ENCODE results near the gene PSMB7.

The PSMB7 gene

DNA sequence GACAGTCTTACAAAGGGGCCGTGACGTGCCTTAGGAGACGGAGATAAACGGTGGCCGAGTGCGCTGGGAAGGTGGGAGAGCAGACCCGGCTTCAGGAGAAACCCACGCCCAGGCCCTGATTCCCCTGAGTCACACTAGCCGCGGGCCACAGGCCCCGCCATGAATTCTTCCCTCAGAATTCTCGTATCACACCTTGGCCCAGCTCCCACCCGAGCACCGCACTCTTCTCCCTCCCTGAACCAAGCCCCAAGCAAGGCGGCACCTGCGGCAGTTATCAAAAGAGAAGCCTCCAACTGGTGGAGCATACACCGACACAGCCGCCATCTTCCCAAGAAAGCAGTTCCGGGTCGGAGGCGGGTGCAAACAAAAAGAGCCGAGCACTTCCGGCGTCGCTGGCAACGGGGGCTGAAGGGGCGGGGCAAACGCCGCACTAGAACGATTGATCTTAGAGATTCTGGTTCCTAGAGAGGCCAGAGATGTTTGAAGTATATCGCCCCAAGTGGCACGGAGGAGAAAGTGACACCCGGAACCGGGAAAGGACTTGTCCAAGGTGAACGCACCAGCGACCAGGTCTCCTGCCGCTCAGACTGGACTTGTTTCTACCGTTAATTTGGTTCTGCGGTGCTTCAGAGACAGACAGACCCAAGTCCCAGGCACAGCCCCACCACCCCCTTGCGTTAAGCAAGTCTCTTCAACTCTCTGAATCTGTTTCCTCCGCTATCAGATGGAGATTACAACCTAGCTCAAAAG, at the start of gene PSMB7:
PSMB7 (minus strand) TSS at position 341 of the 750 bp plus-strand sequence; CDS start at position 324, 17 bp downstream.
- peak; percentile 99 for DNase-seq

DNA sequence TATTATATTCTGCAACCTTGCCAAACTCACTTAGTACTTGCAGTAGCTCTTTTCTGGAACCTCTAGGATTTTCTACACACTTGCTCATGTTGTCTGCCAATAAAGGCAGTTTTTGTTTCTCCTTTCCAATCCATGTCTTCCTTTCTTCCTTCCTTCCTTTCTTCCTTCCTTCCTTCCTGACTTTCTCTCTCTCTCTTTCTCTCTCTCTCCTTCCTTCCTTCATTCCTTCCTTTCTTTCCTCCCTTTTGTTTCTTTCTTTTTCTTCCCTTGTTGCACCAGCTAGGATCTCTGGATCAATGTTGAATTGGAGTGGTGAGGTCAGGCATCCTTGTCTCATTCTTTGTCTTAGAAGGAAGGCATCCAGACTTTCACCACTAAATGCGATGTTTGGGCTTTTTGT, 47.5 kb upstream of the PSMB7 start:
- DNase-seq = no peak

DNA sequence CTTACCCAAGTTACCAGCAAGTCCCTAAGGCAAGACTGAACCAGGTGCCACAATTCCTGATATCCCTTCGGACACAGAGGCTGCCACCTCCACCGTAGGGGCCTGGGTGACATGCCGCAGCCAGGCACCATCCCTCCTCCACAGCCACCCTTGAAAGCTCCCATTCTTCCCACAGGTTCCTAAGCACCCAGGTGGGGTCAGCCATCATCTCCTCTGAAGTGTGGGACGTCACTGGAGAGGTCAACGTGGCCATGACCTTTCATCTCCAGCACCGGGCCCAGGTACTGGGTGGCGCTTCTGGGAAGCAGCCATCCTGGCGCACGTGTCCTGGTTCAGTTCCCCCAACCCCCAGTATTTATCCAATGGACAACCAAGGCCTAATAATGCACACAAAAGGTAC, 43.2 kb upstream of the PSMB7 start:
- no peak for DNase-seq

DNA sequence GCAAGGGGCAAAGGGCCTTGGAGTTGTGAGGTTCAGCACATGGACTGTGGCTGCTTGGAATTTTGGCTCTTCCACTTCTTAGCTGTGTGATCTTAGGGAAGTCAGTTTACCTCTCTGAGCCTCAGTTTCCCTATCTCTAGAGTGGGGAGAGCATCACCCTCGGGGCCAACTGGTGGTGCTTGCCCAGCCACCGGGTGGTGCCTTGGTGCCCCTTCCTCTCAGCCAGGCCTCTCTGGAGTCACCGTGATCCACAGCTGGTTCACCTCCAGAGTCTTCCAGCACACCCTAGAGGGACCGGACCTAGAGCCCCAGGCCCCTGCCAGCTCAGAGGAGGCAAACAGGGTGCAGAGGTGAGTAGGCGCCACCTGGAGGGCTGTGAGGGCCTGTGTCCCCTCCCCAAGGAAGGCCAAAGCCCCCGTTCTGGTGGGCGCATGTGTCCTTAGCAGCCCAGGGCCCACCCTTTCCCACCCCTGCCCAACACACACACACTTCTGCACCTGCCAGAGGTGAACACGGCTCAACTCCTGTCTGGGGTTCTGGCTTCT, 42.7 kb upstream of the PSMB7 start:
- no peak for DNase-seq

DNA sequence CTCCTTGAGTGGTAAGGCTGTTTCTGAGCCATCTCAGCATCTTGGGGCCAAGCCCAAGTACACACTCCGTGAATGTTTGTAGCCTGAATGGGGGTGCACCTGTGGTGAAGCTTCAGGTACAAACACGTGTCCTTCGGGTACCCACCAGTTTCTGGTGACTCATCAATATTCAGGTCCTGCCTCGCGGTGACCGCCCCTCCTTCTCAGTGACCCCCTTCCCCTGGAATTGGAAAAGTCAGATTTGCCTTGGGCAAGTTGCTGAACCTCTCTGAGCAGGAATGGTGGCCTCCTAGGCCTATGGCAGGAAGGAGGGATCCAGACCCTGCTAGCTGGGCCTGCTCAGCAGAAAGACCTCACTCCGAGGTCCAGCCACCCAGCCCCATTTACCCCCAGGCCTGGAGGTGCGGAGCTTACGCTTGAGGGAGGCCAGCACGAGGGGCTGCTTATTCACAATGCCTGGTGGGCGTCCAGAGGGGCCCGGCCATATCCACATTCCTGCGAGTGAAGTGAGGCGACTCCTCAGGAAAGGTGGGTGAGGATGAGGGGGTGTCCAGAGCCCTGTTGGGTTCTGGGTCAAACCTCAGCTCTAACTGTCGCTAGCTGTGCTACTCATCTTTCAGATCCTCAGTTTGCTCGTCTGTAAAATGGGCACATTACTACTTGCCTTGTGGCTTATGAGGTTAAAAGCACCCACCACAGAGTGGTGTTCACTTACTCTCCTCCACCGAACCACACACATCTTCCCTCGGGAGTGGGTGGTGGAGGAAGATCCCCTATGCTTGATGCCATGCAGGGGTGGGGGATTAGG, 42.0 kb upstream of the PSMB7 start:
- DNase-seq = no peak

DNA sequence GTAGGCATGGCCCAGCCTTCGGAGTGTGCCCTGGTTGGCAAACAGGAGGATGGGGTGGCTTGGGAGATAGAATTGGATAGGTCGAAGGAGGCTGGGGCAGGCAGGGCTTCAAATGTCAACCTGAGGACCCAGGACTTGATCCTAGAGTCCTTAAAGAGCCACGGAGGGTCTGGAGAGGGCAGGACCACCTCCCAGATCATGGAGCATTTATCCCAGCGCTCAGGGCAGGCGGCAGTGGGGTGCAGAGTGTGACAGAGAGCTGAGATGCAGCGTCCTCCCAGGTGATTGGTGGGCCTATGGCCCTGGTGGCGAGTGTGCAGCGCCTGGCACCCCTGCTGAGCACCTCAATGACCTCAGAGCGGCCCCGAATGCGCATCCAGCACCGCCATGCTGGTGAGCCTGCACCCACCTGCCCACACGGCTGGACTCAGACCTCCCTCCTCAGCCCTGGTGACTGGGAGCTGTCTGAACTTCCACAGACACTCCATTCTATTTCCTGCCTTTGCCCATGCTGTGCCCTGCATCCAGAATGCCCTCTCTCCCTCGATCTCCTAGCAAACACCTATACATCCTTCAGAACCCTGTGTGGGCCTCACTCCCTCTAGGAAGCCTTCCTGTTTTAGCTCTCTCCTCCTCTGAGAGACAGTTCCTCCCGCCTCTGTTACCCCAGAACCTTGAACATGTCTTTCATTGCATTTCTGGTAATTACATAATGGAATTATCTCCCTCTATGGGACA, 41.3 kb upstream of the PSMB7 start:
- no peak for DNase-seq

DNA sequence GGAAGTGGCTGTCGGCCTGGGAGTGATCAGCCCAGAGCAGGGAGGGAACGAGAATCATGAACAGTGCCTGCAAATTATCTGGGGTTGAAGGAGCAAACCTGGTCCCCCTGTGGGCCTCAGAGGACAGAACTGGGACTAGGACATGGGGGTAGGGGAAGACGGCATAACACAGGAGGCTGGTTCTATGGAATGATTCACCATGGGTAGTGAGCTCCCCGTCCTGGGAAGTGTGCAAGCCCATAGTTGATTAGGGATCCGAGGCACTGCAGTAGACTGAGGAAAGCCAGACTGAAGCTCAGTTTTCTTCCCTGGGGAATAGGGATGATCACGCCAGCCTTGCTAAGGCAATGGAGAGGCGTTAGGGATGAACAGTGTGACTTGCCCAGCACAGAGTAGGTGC, 40.6 kb upstream of the PSMB7 start:
- no peak for DNase-seq

DNA sequence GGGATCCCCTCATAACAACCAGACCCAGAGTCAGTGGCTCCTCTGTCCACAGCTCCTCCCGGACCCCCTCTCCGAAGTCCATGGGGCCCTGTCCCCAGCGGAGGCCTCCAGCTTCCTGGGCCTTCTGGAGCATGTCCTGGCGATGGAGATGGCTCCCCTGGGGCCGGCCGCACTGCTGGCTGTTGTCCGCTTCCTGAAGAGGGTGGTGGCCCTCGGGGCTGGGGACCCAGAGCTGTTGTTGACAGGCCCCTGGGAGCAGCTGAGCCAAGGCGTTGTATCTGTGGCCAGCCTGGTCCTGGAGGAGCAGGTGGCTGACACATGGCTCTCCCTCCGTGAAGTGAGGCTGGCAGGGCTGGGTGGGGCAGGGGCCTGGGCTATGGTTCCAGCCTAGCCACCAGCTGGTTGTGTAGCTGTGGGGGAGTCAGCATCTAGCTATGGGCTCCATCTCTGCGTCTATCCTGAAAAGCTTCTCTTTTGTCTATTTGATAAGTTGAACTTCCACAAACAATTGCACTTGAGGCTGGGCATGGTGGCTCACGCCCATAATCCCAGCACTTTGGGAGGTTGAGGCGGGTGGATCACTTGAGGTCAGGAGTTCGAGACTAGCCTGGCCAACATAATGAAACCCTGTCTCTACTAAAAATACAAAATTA, 39.7 kb upstream of the PSMB7 start:
- no peak for DNase-seq

DNA sequence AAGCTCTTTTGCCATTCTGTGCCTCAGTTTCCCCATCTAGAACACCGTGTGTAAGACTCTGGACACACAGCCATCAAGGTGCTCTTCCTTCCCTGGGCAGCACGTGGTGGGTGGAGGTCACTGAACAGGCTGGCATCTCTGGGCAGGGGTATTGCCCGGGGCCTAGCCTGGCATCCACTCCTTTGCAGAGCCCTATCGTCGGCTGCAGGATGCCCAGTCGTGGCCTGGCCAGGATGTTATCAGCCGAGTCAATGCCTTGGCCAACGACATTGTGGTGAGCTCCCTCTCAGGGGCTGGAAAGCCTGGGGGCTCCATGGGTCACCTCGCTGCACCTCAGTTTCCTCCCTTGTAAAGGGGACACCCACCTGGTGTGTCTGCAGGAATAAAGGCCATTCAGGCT, 39.1 kb upstream of the PSMB7 start:
- DNase-seq = no peak

DNA sequence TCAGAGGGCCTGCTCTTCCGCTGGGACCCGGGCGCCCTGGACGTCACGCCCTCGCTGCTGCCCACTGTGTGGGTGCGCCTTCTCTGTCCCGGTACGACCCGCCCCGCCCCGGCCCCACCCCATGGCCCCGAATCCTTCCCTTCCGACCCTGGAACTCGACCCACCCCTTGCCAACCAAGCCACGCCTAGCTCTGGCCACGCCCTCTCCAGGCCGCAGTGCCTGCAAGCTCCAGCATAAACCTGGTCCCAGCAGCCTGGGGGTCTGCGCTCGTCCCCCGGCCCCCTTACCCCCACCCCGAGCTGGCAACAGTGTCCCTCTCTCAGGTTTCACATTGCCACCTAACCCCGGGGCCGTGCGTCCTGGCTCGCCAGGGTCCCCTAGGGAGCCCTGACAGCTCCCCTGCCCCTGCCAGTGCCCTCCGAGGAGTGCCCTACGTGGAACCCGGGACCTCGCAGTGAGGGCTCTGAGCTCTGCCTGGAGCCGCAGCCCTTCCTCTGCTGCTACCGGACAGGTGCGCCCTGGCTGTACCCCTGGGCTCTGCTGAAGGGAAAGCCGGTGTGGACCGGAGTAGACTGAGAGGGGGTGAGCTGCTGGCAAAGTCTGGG, 38.4 kb upstream of the PSMB7 start:
- DNase-seq = no peak

DNA sequence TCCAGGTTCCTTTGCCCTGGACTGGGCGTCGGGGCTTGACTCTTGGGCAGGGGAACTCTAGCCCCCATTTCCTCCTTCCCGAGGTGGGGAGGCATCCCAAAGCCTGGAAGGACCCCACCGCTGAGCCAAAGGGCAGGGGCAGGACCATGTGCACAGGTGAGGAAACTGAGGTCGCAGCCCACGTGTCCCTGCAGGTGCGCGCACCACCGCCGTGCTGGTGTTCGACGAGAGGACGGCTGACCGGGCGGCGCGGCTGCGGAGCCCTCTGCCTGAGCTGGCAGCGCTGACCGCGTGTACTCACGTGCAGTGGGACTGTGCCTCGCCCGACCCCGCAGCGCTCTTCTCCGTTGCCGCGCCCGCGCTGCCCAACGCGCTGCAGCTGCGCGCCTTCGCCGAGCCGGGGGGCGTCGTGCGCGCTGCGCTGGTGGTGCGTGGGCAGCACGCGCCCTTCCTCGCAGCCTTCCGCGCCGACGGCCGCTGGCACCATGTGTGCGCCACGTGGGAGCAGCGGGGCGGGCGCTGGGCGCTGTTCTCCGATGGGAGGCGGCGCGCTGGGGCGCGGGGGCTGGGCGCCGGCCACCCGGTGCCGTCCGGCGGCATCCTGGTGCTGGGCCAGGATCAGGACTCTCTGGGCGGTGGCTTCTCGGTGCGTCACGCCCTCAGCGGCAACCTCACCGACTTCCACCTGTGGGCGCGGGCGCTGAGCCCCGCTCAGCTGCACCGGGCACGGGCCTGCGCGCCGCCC, 37.8 kb upstream of the PSMB7 start:
- no peak for DNase-seq

DNA sequence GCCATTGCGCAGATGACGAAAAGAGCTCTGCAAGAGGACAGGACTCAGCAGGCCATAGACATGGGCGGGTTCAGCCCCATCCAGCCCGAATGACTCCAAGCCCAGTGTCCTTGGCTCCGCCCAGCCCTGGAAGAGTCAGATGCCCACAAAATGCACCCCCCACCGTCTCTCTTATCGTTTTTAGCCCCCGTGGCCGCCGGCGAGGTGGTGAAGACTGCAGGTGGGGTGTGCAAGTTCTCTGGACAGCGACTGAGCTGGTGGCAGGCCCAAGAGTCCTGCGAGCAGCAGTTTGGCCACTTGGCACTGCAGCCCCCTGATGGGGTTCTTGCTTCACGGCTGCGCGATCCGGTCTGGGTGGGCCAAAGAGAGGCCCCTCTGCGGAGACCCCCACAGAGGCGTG, 37.1 kb upstream of the PSMB7 start:
- DNase-seq = no peak

DNA sequence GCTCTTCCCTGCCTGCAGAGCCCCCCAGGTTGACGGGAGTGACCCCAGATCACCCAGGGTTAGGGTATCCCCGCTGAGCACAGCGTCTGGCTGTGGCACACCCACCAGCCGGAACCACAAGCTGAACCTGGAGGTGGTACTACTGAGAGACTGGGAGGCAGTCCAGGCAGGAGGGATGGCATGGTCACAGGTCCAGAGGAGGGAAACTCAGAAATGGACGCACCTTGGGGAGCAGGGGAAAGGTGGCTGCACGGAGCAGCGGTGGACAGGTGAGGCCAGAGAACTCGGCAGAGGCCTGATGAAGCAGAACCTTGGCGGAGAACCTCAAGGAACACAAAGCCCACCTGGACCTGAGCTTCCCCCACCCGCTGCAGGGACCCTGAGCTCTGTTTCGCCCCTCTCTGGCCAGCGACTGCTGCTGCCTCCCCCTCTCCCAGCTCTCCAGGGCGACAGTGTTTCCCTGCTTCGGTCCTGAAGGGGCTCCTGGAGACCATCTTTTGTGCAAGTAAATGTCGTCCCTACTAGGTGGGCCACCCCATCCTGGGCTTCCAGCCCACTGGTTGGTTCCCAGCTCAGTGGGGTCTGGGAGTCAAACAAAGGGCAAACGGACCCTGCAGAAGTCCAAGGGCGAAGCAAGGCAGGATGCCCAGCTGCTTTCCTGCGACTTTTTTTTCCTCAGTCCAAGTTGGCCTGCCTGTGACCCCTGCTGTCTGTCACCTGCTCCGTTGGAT, 35.9 kb upstream of the PSMB7 start:
- DNase-seq = no peak

DNA sequence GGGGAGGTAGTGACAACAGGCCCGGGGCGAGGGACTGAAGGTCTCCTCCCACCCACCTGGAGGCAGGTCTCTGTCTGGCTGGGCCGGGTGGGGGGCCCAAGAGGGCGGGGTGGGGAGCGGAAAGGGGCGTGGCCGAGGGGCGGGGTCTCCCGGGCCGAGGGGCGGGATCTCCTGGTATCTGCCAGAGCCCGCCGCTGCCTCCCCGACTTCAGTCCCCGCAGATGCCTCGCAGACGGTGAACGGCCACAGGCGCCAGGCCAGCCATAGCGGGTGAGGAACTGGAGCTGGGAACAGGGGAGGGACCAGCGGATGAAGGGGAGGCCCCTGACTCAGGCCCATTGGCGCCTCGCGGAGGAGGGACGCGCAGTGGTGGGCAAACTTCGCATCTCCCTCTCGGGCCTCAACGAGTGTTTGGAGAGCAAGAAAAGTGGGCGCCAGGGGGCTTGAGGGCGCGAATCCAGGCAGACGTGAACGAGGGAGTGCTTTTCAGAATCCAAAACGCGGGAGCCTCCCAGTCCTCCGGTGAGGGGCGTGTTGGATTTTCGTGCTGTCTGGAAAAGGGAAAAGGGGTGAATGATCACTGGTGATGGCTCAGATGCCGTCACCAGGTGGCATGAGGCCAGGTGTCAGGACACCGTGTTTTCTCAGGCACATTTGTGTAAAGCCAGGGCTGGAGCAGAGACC, 35.1 kb upstream of the PSMB7 start, which contains the start of gene ADGRD2:
ADGRD2 (plus strand) TSS at position 211 of the 684 bp plus-strand sequence. CDS start 1,216 bp downstream, outside the sequence.
- DNase-seq = peak; percentile 76

DNA sequence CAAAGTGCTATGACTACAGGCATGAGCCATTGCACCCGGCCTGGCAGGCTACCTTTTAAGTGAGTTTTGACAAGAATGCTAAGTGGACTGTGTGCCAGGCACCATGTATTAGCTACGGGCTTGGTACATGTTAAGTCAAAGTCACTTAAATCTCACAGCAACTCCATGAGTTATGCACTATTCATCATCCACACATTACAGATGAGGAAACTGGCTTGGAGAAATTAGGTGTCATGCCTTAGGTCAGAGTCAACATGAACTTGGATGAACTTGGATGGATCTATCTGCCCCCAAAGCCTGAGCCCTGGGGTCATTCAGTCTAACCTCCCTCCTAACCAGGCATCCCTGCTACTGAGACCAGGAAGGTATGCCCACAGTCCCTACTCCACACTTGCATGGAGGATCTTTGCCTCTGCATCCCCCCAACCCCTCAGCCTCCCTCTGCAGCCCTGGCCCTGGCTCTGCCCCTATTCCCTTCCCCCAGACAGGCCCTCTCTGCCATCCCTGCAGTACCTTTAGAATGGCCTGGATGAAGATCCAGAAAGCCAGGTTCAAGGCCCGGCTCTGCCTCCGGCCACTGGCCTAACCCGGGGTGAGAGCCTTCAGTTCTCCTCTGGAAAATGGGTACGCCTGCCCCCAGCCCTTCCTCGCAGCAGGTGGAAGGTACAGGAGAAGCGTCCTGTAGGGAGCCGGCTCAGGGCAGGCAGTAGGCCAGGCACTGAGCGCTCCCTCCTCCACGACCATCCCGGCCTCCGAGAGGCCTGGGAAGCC, 34.3 kb upstream of the PSMB7 start:
- DNase-seq = no peak

DNA sequence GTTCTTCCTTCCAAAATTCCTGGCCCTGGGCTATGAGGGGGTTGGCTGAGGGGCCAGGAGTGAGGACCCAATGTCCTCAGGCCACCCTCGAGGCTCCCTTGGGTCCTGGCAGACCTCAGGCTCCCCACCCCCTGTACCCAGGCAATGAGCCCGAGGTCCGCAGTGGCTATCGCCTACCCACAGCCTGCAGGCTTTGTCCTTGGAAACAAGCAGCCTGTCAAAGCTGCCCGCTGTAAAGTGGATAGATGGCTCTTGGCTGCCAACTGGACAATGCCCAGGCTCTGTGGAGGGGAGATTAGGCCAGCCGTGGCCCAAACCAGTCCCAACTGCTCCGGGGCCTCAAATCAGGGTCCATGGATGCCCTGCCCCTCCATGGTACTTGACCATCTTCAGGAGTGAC, 32.8 kb upstream of the PSMB7 start:
- no peak for DNase-seq

DNA sequence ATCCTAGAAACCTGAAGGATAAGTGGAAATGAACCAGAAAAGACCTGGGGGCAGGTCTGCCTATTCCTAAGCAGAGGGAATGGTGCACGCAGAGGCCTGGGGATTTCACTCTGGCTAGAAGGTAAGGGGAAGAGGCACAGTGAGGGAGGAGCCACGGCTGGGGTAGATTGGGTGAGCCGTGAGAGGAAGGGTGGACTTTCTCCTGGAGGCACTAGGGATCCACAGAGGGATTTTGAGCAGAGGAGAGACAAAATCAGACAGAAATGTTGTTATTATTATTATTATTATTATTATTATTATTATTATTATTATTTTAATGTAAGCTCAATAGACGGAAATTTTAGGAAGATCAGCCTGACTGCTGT, 32.0 kb upstream of the PSMB7 start:
- no peak for DNase-seq

DNA sequence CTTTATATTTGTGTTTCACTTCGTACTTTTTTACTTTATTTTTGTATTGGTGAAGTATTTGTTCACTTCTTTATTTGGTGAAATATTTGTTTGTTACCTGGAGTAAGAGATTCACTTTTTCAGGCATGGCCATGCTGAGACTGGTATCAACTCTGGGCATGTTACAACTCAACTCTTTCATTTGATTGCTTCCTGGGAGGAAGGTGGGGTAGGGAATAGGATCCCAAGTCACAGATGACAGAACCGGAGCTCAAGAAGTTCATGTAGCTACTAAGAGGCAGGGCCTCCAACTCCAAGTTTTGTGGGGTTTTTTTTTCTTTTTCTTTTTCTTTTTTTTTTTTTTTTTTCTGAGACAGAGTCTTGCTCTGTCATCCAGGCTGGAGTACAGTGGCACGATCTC, 28.9 kb upstream of the PSMB7 start:
- DNase-seq = no peak

DNA sequence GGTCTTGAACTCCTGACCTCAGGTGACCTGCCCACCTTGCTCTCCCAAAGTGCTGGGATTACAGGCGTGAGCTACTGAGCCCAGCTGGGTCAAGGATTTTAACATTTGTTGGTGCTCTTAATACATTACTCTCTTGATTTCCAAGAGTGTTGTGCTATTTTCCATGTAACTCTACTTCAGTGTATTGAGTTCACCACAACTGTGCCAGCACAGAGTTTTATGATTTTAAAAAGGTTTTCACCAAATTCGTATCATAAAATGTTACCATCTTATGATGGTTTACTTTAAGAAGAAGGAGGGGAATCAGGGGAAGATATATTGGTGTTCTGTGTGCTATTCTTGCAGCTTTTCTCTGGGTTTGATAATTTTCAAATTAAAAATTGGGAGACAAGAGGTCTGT, 28.4 kb upstream of the PSMB7 start:
- DNase-seq = no peak
